Measurements from ENCODE around the gene EIF4E2.

- TF ChIP-seq CTCF (IDR thresholded peaks at IDR 0.05; ENCODE audit: poor library complexity) (no peak), EZH2phosphoT487 (IDR thresholded peaks at IDR 0.05; ENCODE audit: low read depth, severe bottlenecking, unreplicated experiment) (no peak), EZH2 (IDR thresholded peaks at IDR 0.05; ENCODE audit: borderline replicate concordance) (no peak)
Observed at GRCh38 chr2:232543491-232543890, 7.0 kb upstream of the EIF4E2 start.

Measured in hepatocyte (in vitro differentiated cells).